ENCODE data around the gene PTPRO. TPM values are rescaled to one million over a fixed set of nuclear protein-coding genes. Genes with fewer than 3 reads are reported as not detected.

PTPRO gene
- polyA plus RNA-seq, 3 donors from 2014 or later = 0.22 TPM; not detected in 2

DNA sequence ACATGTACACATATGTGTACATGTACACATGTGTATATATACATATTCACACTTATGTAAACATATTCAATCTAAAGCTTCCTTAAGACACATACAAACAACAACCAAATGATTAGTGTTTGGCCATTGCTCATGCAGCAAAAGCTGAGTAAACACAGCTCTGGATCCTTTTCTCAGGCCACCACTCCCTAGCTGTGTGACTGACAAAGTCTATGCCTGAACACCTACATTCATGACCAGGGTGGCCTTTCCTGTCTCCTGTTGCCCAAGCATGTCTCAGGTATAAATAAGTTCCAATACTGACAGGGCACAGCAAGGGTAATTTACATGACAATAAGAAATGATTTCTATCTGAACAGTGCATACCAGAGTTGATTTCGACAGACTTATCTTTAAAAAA lies 1.4 kb upstream of the PTPRO start:
- no peak overlapping the region for H3K4me3 Mint-ChIP-seq
- H3K9me3 Mint-ChIP-seq = peaks cover 0 to 2% (median 0%) of the 10 kb centered on the region in 6 donors
- H3K27ac Mint-ChIP-seq = no peak overlapping the region
- H3K27me3 Mint-ChIP-seq (ENCODE audit: low read depth in 3 of 3) = peaks cover 3 to 15% (median 6%) of the 10 kb centered on the region in 3 donors
- no peak for DNase-seq
- H3K4me1 Mint-ChIP-seq = no peaks in the 10 kb centered on the region
- H3K36me3 Mint-ChIP-seq = no peaks in the 10 kb centered on the region

DNA sequence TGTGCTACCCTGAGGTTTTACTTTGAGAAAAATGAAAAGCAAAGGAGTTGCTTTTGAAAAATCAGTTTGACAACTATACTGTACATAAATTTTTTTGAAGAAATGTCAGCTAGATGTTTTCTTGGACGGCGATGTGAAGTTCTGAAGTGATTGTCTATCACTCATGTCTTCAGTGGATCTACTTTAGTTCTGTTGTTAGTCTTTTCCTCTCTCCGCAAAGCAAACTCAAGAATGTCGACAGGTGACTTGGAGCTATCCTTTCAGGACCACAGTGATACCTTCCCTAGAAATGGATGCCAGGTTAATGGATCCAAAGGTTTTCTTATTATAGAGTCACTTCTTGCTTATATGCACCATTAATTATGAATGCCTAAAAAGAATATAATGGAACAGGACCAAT lies 1.2 kb downstream of the PTPRO start:
- peaks cover 0 to 2% (median 0%) of the 10 kb centered on the region in 6 donors for H3K9me3 Mint-ChIP-seq
- H3K36me3 Mint-ChIP-seq = no peaks in the 10 kb centered on the region
- no peaks in the 10 kb centered on the region for H3K4me1 Mint-ChIP-seq
- peaks cover 4 to 15% (median 6%) of the 10 kb centered on the region in 3 donors for H3K27me3 Mint-ChIP-seq (ENCODE audit: low read depth in 3 of 3)
- no peak overlapping the region for H3K27ac Mint-ChIP-seq
- no peak for DNase-seq
- H3K4me3 Mint-ChIP-seq = no peak overlapping the region

DNA sequence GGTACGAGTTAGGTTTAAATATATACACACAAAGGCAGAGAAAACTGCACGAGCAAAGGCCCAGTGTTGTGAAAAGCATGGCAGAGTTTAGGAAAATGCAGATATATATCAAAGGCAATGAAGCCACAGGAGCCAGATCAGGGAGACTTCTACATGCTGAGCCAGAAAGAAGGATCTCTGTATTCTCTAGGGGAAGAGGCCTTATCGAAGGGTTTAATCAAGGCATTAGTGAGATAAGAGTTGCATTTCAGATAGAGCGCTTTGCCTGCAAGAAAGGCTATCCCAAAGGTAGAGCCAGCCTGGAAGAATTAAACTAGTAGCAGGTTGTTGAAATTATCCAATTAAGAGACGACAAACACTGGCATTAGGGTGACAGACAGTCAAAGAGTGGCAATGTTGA lies 7.6 kb downstream of the PTPRO start:
- H3K27ac Mint-ChIP-seq = no peak overlapping the region
- H3K4me3 Mint-ChIP-seq = no peak overlapping the region
- no peaks in the 10 kb centered on the region for H3K4me1 Mint-ChIP-seq
- no peaks in the 10 kb centered on the region for H3K36me3 Mint-ChIP-seq
- H3K9me3 Mint-ChIP-seq = peaks cover 0 to 5% (median 0%) of the 10 kb centered on the region in 6 donors
- no peak for DNase-seq
- H3K27me3 Mint-ChIP-seq (ENCODE audit: low read depth in 3 of 3) = peaks cover 3 to 5% (median 3%) of the 10 kb centered on the region in 3 donors

DNA sequence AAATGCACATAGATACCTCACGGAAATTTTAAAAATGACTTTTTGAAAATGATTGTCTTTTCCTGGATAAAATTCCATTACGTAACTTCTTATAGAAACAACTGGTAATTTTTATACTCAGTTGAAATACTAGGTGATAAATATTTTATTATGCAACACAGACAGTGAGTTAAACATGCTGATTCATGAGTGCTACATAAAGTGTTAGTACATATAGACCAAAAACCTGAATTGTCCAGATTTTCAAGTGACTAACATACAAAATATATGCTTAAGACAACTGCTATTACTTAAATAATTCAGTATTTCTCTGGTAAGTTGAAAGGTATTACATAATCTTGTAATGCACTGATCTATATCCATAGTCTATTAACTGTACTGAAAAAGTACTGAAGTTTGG lies 11.9 kb downstream of the PTPRO start:
- H3K9me3 Mint-ChIP-seq = peaks cover 0 to 5% (median 0%) of the 10 kb centered on the region in 6 donors
- no peaks in the 10 kb centered on the region for H3K4me1 Mint-ChIP-seq
- H3K27me3 Mint-ChIP-seq (ENCODE audit: low read depth in 3 of 3) = peaks cover 0 to 5% (median 1%) of the 10 kb centered on the region in 3 donors
- no peak overlapping the region for H3K4me3 Mint-ChIP-seq
- no peak for DNase-seq
- H3K27ac Mint-ChIP-seq = no peak overlapping the region
- no peaks in the 10 kb centered on the region for H3K36me3 Mint-ChIP-seq

DNA sequence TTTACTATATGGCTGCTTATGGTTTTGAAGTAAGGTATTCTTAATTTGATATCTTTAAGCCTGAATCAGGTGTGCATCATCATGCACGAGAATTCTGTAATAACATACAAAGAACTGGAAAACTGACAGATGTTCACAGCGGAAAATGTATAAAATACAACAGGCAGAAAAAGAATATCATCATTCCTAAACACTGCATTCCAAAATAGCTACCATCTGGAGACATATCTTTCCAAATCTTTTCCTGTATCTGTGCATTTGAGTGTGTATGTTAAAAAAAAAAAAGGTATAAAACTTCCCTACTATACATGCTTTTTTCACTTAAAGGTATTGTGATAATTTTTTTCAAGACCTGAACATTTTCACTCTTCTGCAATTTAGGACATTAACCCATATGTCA lies 13.7 kb downstream of the PTPRO start:
- Mint-ChIP-seq H3K9me3 (no peaks in the 10 kb centered on the region), H3K4me1 (no peaks in the 10 kb centered on the region), H3K27ac (no peak overlapping the region), H3K4me3 (no peak overlapping the region), H3K36me3 (no peaks in the 10 kb centered on the region), H3K27me3 (ENCODE audit: low read depth in 3 of 3) (peaks cover 0 to 3% (median 0%) of the 10 kb centered on the region in 3 donors)
- no peak for DNase-seq

DNA sequence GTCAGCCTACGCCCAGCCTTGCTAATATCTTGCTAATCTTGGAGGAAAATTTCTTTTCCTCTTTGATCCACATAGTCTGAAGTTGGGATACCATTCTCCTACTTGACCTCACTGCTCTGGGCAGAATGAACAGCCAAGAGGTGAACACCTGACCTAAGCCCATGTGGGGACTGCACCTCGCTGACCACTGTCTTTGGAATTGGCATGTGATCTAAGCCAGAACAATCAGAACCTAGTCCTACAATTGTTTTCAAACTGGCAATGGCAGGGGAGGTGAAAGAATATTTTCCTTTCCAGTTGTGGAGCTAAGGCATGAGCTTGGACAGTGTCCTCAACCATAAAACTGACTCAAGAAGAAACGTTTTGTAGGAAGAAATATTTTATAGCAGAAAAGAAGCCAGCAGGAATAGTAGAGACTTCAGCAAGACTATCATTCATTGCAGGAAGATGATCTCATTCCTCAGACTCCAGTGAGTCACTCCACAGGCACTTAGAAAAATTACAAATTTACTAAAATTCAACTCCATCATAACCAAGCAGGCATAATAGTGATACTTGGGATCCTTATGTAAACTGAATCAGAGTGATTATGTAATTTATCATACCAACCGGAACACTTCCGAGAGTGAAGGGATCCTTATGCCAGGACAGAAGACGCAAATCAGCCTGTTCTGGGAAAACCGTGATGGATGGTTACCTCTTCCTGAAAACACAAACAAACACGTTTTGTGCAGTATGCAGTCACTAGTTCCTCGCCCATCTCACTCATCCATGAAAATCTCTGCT lies 14.7 kb downstream of the PTPRO start:
- peaks cover 0 to 2% (median 0%) of the 10 kb centered on the region in 3 donors for H3K27me3 Mint-ChIP-seq (ENCODE audit: low read depth in 3 of 3)
- H3K4me3 Mint-ChIP-seq = no peak overlapping the region
- no peaks in the 10 kb centered on the region for H3K9me3 Mint-ChIP-seq
- DNase-seq = no peak
- H3K27ac Mint-ChIP-seq = no peak overlapping the region
- H3K36me3 Mint-ChIP-seq = no peaks in the 10 kb centered on the region
- no peaks in the 10 kb centered on the region for H3K4me1 Mint-ChIP-seq

DNA sequence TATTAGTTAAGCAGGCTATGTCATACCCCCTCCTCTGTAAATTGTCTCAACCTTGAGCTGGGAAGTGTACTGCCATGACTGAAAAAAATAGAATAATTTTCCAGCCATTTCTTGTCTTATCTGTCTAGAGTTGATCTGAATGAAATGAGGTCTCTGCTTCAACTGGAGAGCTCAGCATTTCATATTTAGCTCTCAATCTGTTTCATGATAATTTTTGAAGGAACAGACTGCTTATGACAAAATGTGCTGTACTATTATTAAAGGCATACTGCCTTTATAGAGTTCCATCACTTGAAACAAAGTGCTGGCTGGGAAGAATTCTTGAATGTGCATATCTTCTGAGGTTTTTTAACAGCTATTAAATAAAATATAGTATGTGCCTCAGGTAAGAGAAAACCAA lies 19.1 kb downstream of the PTPRO start:
- no peak overlapping the region for H3K4me3 Mint-ChIP-seq
- no peak for DNase-seq
- H3K27ac Mint-ChIP-seq = no peak overlapping the region
- peaks cover 0 to 1% (median 0%) of the 10 kb centered on the region in 3 donors for H3K27me3 Mint-ChIP-seq (ENCODE audit: low read depth in 3 of 3)
- no peaks in the 10 kb centered on the region for H3K36me3 Mint-ChIP-seq
- no peaks in the 10 kb centered on the region for H3K9me3 Mint-ChIP-seq
- no peaks in the 10 kb centered on the region for H3K4me1 Mint-ChIP-seq

DNA sequence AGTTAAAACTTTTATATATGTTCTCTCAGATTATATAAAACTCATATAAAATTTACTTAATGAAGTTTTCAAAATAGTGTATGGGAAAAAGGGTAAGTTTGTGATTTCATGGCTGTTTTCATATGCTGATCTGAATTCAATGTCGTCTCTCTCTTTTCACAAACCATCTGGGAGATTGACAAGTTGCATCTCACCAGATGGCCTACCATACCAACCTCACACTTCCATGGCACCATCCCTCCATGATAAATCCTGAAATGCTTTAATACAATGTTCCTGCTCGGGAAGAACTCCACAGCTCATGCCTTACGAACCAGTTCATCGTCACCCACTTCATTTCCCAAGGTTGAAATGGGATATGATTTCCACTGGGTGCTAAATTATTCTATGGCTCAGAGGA lies 22.3 kb downstream of the PTPRO start:
- no peak overlapping the region for H3K4me3 Mint-ChIP-seq
- H3K36me3 Mint-ChIP-seq = no peaks in the 10 kb centered on the region
- no peak for DNase-seq
- H3K27me3 Mint-ChIP-seq (ENCODE audit: low read depth in 3 of 3) = peaks cover 0 to 6% (median 1%) of the 10 kb centered on the region in 3 donors
- no peak overlapping the region for H3K27ac Mint-ChIP-seq
- peaks cover 0 to 2% (median 0%) of the 10 kb centered on the region in 6 donors for H3K9me3 Mint-ChIP-seq
- H3K4me1 Mint-ChIP-seq = no peaks in the 10 kb centered on the region

DNA sequence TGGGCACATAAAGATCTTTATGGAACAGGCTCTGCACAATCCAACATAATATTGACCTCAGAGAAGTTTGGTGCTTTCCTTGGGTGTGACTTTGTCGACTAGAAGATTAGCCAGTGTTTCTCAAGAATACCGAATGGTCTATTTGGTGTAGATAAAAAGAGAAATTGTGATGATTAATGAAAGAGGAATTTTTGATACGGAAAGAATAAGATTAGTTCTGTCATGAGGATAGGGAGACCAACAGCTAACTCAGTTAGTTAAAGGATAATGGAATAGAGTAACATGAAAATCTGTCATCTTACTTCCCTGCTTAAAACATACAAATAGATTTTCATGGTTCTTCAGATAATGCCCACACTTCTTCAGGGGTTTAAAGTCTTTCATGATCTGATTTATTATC lies 24.2 kb downstream of the PTPRO start:
- Mint-ChIP-seq H3K27ac (no peak overlapping the region), H3K36me3 (no peaks in the 10 kb centered on the region), H3K4me1 (no peaks in the 10 kb centered on the region), H3K9me3 (peaks cover 0 to 2% (median 0%) of the 10 kb centered on the region in 6 donors), H3K4me3 (no peak overlapping the region), H3K27me3 (ENCODE audit: low read depth in 3 of 3) (peaks cover 0 to 6% (median 1%) of the 10 kb centered on the region in 3 donors)
- DNase-seq = no peak

DNA sequence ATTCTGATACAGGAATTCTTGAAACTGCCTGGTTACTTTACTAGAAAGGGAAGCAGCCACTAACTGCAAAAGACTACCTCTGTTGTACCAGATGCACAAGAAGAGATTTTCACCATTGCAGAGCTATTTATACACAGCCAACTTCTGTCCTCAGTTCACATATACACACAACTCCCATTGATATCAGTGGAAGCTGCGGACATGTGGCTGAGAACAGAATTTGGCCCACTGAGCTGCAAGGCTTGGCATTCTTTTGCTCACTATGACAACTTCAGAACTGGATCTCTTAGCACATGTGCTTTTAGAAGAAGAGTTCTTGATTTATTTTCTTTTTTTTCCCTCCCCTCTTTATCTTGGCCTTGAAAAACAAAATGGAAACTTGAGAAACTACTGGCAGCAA lies 28.3 kb downstream of the PTPRO start:
- Mint-ChIP-seq H3K4me1 (no peaks in the 10 kb centered on the region), H3K27ac (no peak overlapping the region), H3K27me3 (ENCODE audit: low read depth in 3 of 3) (peaks cover 0 to 6% (median 0%) of the 10 kb centered on the region in 3 donors), H3K36me3 (no peaks in the 10 kb centered on the region), H3K4me3 (no peak overlapping the region), H3K9me3 (peaks cover 0 to 2% (median 0%) of the 10 kb centered on the region in 6 donors)
- DNase-seq = no peak

DNA sequence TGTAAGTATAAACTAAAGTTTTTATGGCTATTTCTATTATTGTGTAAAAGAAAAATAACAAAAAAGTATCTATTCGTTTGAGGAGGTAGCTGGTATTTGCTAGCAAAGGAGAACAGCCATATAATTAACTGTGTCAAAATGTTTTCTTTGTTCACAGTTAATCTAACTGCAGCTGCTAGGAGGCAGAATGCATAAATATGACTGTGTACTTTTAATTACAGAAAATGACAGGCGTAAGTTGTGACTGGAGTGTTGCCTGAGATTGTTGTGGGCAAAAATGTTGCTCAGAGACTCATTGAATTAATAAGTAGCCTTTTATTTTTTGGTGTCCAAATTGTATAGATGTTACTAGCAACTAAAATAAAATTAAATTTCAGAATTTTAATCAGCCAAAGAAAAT lies 33.5 kb downstream of the PTPRO start:
- Mint-ChIP-seq H3K27me3 (ENCODE audit: low read depth in 3 of 3) (no peaks in the 10 kb centered on the region), H3K36me3 (no peaks in the 10 kb centered on the region), H3K4me3 (no peak overlapping the region), H3K4me1 (no peaks in the 10 kb centered on the region), H3K9me3 (peaks cover 0 to 4% (median 0%) of the 10 kb centered on the region in 6 donors), H3K27ac (no peak overlapping the region)
- no peak for DNase-seq

DNA sequence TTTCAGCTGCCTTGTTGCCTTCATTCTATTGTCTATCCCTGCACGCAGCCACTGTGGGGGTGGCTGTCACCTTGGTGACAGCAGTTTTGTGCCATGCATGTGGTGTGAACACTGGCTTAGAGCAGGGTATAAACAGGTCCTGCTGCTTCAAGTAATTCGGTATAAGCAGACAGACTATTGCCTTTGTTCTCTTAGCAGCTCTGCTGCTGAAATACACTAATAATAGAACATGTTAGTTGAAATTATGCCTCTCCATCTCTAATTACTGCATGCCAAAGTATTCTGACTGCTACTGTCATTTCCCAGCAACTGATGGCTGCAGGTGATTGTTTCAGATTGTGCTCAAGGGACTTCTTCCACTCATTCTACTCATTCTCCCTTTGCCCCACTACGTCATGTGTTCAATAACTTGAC lies 34.6 kb downstream of the PTPRO start:
- no peaks in the 10 kb centered on the region for H3K4me1 Mint-ChIP-seq
- no peak for DNase-seq
- no peak overlapping the region for H3K27ac Mint-ChIP-seq
- no peaks in the 10 kb centered on the region for H3K27me3 Mint-ChIP-seq (ENCODE audit: low read depth in 3 of 3)
- peaks cover 0 to 4% (median 0%) of the 10 kb centered on the region in 6 donors for H3K9me3 Mint-ChIP-seq
- no peak overlapping the region for H3K4me3 Mint-ChIP-seq
- no peaks in the 10 kb centered on the region for H3K36me3 Mint-ChIP-seq

DNA sequence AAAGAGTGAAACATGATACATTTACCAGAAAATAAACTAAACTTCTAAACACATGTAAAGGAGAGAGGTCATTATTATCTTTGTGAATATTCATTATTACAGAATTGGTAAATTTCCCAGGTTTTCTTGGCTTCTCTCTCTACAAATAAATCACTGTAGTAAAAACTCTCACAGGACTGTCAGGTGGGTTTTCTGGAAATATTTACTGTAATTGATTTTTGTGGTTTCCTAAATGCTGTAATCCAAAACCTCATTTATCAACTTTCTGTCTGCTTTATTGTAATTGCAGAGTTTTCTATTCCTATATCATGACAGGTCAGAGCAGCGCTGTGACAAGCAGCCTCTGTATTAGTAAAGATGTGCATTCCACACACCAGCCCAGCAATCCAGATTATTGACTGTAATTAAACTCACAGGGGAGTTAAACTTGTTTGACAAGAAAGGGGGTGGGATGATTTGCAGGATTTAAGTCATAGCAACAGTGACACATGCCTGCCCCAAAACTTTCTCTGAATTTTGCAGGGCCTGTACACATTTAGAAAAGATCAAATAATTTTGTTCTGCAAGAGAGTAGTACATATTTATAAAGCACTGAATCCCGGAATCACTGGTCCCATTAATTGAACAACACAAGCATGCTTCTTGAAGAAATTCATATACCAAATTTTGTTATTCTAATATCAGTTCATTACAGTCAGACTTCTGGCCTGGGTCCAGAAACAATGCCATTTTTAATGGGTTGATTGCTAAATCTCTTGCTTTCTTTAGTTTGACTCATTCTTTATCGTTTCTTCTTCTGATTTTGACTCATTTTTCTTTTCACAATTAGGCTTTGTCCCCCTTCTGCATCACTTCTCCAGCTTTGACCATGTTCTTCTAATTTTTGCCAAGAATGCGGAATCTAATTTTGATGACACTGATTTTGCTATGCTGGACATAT lies 42.2 kb downstream of the PTPRO start:
- H3K36me3 Mint-ChIP-seq = no peaks in the 10 kb centered on the region
- no peak for DNase-seq
- H3K4me3 Mint-ChIP-seq = no peak overlapping the region
- H3K27me3 Mint-ChIP-seq (ENCODE audit: low read depth in 3 of 3) = peaks cover 0 to 5% (median 5%) of the 10 kb centered on the region in 3 donors
- no peak overlapping the region for H3K27ac Mint-ChIP-seq
- peaks cover 0 to 5% (median 0%) of the 10 kb centered on the region in 6 donors for H3K9me3 Mint-ChIP-seq
- H3K4me1 Mint-ChIP-seq = no peaks in the 10 kb centered on the region

DNA sequence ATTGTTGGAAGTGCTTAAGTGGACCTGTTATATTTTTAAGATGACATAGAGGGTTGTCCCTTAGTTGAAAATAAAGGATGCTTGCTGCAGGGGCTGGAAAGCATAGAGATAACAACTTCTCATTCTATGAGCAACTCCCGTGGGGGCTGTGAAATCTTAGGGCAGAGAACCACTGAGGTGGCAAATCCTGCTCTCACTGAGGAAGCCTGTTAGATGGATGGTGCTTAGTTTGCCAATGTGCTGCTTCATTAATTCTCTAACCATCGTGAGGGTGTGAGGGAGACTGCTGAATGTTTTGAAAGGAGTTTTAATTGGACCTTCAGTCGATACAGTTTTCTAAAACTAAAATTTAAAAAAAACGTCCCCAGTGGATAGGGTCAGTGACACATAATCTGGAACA lies 46.5 kb downstream of the PTPRO start:
- Mint-ChIP-seq H3K9me3 (peaks cover 0 to 9% (median 3%) of the 10 kb centered on the region in 6 donors), H3K36me3 (no peaks in the 10 kb centered on the region), H3K27ac (no peak overlapping the region), H3K4me1 (no peaks in the 10 kb centered on the region), H3K27me3 (ENCODE audit: low read depth in 3 of 3) (peaks cover 2 to 5% (median 2%) of the 10 kb centered on the region in 3 donors), H3K4me3 (no peak overlapping the region)
- no peak for DNase-seq
